Upper lobe of left lung (tissue), 4 donors: ENCODE data around the gene TRAF2.

Experiments used
- POLR2A ChIP-seq, 4 donors: fragments of 450-650 bp; IDR thresholded peaks; one replicate each; pipeline ENCODE4 v1.5.1; 2016 to 2017; ENCODE audit warnings: antibody characterized with exemption in 4 of 4, mild to moderate bottlenecking in 2 of 4
- TF ChIP-seq, protein P1 (sequence below), 6 experiments: fragments of 450-650 bp in 4 of 6; fragments of 200-600 bp in 2 of 6; sonication (generic) in 2 of 6; IDR thresholded peaks; one replicate each; pipeline ENCODE4 v1.5.1; 2016 to 2019; ENCODE audit warnings: antibody characterized with exemption in 6 of 6

DNA sequence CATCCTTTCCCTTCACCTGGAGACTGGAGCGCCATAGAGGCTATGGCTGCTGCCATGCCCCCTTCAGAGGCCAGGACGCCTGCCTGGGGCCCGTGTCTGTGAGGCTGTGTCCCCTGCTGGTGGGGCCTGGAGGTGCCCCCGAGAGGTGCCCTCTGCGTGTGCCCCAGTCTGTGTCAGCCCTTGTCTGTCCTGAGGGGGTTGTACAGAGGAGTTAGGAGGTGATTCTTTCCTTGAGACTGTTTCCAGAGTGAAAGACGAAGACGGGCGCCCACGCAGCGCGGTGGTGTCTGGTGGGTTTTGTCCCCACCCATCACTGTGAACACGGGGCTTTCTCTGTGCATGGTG, 24.6 kb downstream of the TRAF2 start:
- TF ChIP-seq, protein P1, sequence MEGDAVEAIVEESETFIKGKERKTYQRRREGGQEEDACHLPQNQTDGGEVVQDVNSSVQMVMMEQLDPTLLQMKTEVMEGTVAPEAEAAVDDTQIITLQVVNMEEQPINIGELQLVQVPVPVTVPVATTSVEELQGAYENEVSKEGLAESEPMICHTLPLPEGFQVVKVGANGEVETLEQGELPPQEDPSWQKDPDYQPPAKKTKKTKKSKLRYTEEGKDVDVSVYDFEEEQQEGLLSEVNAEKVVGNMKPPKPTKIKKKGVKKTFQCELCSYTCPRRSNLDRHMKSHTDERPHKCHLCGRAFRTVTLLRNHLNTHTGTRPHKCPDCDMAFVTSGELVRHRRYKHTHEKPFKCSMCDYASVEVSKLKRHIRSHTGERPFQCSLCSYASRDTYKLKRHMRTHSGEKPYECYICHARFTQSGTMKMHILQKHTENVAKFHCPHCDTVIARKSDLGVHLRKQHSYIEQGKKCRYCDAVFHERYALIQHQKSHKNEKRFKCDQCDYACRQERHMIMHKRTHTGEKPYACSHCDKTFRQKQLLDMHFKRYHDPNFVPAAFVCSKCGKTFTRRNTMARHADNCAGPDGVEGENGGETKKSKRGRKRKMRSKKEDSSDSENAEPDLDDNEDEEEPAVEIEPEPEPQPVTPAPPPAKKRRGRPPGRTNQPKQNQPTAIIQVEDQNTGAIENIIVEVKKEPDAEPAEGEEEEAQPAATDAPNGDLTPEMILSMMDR (IDR thresholded peaks at IDR 0.05), result no peak
- no peak for TF ChIP-seq POLR2A (IDR thresholded peaks at IDR 0.05)
